ENCODE data around the gene ASB16. TPM values are rescaled to one million over a fixed set of nuclear protein-coding genes. Genes with fewer than 3 reads are reported as not detected.

ASB16 gene
- polyA plus RNA-seq, 1 donor from 2014 or later = not detected

DNA sequence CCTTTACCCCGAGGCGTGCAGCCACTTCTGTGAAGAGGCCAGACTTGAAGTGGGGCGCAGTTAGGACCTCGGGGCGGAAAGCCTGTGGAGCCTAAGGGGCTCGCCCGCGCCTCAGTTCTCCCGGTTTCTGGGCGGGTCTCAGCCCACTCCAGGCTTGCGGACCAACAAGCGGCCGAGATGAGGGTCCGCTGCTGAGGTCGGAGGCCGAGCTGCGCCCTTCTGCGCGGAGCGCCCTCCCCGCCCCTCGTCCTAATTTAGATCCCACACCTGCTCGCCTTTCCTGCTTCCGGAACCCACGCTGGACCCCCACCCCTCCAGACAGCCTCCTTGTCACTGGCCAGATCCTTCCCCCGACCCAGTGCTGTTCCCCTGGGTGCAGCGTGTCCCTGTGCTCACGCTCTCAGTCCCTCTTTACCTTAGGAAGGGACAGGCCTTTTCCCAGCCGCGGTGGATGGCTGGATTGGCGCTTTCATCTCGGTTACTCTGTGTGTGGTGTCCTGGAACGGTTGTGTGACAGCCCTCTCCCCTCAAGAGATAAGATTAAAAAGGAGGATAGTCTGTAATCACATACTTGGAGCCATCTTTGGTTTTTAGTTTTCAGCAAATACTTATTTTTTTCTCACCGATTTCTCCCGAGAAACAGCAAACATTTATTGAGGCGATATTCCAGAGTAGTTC is 30.1 kb downstream of the ASB16 start:
- H2AFZ ChIP-seq (ENCODE audit: low read depth, low read length) = peak overlapping the region; percentile 70

GRCh38 chr17:44202756-44203155 is 32.3 kb downstream of the ASB16 start:
- Histone ChIP-seq H3K27ac (ENCODE audit: low read length) (no peak overlapping the region), H3K9ac (ENCODE audit: low read length) (no peak overlapping the region)

More for the DNA sequence above, 30.1 kb downstream of the ASB16 start:
- Histone ChIP-seq H3K4me2 (ENCODE audit: low read length) (peak overlapping the region; percentile 92), H3K27ac (ENCODE audit: low read length) (peak overlapping the region; percentile 92), H3K9me2 (ENCODE audit: insufficient read depth, low read length) (no peaks in the 10 kb centered on the region), H3F3A (ENCODE audit: insufficient read depth, low read length, poor library complexity, severe bottlenecking) (no peaks in the 10 kb centered on the region), H4K20me1 (ENCODE audit: insufficient read depth) (no peaks in the 10 kb centered on the region), H3K79me2 (replicated peaks; ENCODE audit: insufficient read depth, low read length) (peaks cover 22% of the 10 kb centered on the region), H3K9me3 (ENCODE audit: low read length) (no peaks in the 10 kb centered on the region), H3K4me3 (ENCODE audit: low read length) (peak overlapping the region; percentile 84), H3K36me3 (ENCODE audit: insufficient read depth, low read length) (no peaks in the 10 kb centered on the region), H3K9ac (ENCODE audit: low read length) (peak overlapping the region; percentile 94), H3K27me3 (ENCODE audit: insufficient read depth, low read depth, low read length) (no peaks in the 10 kb centered on the region)
- TF ChIP-seq TAF1 (IDR thresholded peaks at IDR 0.05; ENCODE audit: low read depth) = peak; percentile 38
- no peak for TF ChIP-seq SMC3 (conservative IDR thresholded peaks at IDR 0.05; ENCODE audit: poor library complexity)

More at GRCh38 chr17:44202756-44203155, 32.3 kb downstream of the ASB16 start:
- Histone ChIP-seq H3K79me2 (replicated peaks; ENCODE audit: insufficient read depth, low read length) (peaks cover 11% of the 10 kb centered on the region), H3F3A (ENCODE audit: insufficient read depth, low read length, poor library complexity, severe bottlenecking) (no peaks in the 10 kb centered on the region), H3K9me3 (ENCODE audit: low read length) (no peaks in the 10 kb centered on the region), H2AFZ (ENCODE audit: low read depth, low read length) (no peak overlapping the region), H3K4me3 (ENCODE audit: low read length) (no peak overlapping the region), H3K4me2 (ENCODE audit: low read length) (no peak overlapping the region), H3K27me3 (ENCODE audit: insufficient read depth, low read depth, low read length) (no peaks in the 10 kb centered on the region), H3K9me2 (ENCODE audit: insufficient read depth, low read length) (no peaks in the 10 kb centered on the region), H3K36me3 (ENCODE audit: insufficient read depth, low read length) (no peaks in the 10 kb centered on the region), H4K20me1 (ENCODE audit: insufficient read depth) (no peaks in the 10 kb centered on the region)
- TF ChIP-seq EZH2 (IDR thresholded peaks at IDR 0.05; ENCODE audit: borderline replicate concordance, insufficient read depth, low read length, poor library complexity, severe bottlenecking) (no peak), SMC3 (conservative IDR thresholded peaks at IDR 0.05; ENCODE audit: poor library complexity) (no peak), EP300 (conservative IDR thresholded peaks at IDR 0.05; ENCODE audit: poor library complexity, severe bottlenecking) (no peak), MXI1 (conservative IDR thresholded peaks at IDR 0.05; ENCODE audit: poor library complexity, severe bottlenecking) (no peak), TAF1 (IDR thresholded peaks at IDR 0.05; ENCODE audit: low read depth) (no peak), RAD21 (conservative IDR thresholded peaks at IDR 0.05) (no peak), POLR2AphosphoS5 (IDR thresholded peaks at IDR 0.05) (no peak), REST (IDR thresholded peaks at IDR 0.05; ENCODE audit: borderline replicate concordance) (no peak)
- TF ChIP-seq, protein P1, sequence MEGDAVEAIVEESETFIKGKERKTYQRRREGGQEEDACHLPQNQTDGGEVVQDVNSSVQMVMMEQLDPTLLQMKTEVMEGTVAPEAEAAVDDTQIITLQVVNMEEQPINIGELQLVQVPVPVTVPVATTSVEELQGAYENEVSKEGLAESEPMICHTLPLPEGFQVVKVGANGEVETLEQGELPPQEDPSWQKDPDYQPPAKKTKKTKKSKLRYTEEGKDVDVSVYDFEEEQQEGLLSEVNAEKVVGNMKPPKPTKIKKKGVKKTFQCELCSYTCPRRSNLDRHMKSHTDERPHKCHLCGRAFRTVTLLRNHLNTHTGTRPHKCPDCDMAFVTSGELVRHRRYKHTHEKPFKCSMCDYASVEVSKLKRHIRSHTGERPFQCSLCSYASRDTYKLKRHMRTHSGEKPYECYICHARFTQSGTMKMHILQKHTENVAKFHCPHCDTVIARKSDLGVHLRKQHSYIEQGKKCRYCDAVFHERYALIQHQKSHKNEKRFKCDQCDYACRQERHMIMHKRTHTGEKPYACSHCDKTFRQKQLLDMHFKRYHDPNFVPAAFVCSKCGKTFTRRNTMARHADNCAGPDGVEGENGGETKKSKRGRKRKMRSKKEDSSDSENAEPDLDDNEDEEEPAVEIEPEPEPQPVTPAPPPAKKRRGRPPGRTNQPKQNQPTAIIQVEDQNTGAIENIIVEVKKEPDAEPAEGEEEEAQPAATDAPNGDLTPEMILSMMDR (IDR thresholded peaks at IDR 0.05; ENCODE audit: poor library complexity, severe bottlenecking) = no peak
